Measurements from ENCODE around the gene ACTL8. TPM values are rescaled to one million over a fixed set of nuclear protein-coding genes. Genes with fewer than 3 reads are reported as not detected.

The ACTL8 gene
- total and polyA plus RNA-seq, 7 experiments from 2014 or later: not detected

GRCh38 chr1:17791055-17791390 is 35.9 kb downstream of the ACTL8 start:
- Mint-ChIP-seq H3K36me3 (no peaks in the 10 kb centered on the region), H3K27ac (no peak overlapping the region), H3K27me3 (peaks cover 0 to 39% (median 18%) of the 10 kb centered on the region in 5 donors), H3K9me3 (peaks cover 0 to 4% (median 0%) of the 10 kb centered on the region in 11 donors), H3K4me1 (peaks cover 0 to 3% (median 0%) of the 10 kb centered on the region in 7 donors), H3K4me3 (no peak overlapping the region)
- ChIA-PET POLR2A (no interaction called here), CTCF (no interaction called here)
- H3K27me3 ChIP-seq (ENCODE audit: control insufficient read depth in 2 of 2, insufficient read depth in 2 of 2, low read length in 2 of 2): no peaks in the 10 kb centered on the region
- DNase-seq (no peak), ATAC-seq (no peak)
- H3K27ac ChIP-seq (ENCODE audit: low read depth, low read length): no peak overlapping the region
- H3K4me3 ChIP-seq (ENCODE audit: low read length): no peak overlapping the region
- H3K9me3 ChIP-seq (ENCODE audit: control insufficient read depth in 2 of 3, low read length in 3 of 3): no peaks in the 10 kb centered on the region
- intact Hi-C loops (cut with micrococcal nuclease): no loop called here
- H3K4me1 ChIP-seq (ENCODE audit: control insufficient read depth in 2 of 2, insufficient read depth in 2 of 2, low read length in 2 of 2): no peaks in the 10 kb centered on the region
- H3K36me3 ChIP-seq (ENCODE audit: control insufficient read depth in 2 of 3, insufficient read depth in 3 of 3, low read length in 3 of 3): no peaks in the 10 kb centered on the region

GRCh38 chr1:17791480-17791879 is 36.3 kb downstream of the ACTL8 start:
- no peak overlapping the region for H3K27ac ChIP-seq (ENCODE audit: low read depth, low read length)

GRCh38 chr1:17792421-17792820 is 37.3 kb downstream of the ACTL8 start:
- CTCF ChIA-PET: no interaction called here
- Histone ChIP-seq H3K27me3 (ENCODE audit: control insufficient read depth in 2 of 2, insufficient read depth in 2 of 2, low read length in 2 of 2) (no peaks in the 10 kb centered on the region), H3K9me3 (ENCODE audit: control insufficient read depth in 2 of 3, low read length in 3 of 3) (no peaks in the 10 kb centered on the region), H3K27ac (ENCODE audit: low read depth, low read length) (no peak overlapping the region), H3K4me1 (ENCODE audit: control insufficient read depth in 2 of 2, insufficient read depth in 2 of 2, low read length in 2 of 2) (no peaks in the 10 kb centered on the region), H3K4me3 (ENCODE audit: low read length) (no peak overlapping the region), H3K36me3 (ENCODE audit: control insufficient read depth in 2 of 3, insufficient read depth in 3 of 3, low read length in 3 of 3) (no peaks in the 10 kb centered on the region)
- Mint-ChIP-seq H3K36me3 (no peaks in the 10 kb centered on the region), H3K9me3 (peaks cover 0 to 4% (median 0%) of the 10 kb centered on the region in 11 donors), H3K4me1 (peaks cover 0 to 3% (median 0%) of the 10 kb centered on the region in 7 donors), H3K27me3 (peaks cover 0 to 38% (median 18%) of the 10 kb centered on the region in 5 donors), H3K4me3 (no peak overlapping the region), H3K27ac (no peak overlapping the region)
- DNase-seq (no peak), ATAC-seq (no peak)
- POLR2A ChIA-PET: no interaction called here
- intact Hi-C loops (cut with micrococcal nuclease): no loop called here

More at GRCh38 chr1:17791480-17791879, 36.3 kb downstream of the ACTL8 start:
- Mint-ChIP-seq H3K27me3 (peaks cover 0 to 38% (median 18%) of the 10 kb centered on the region in 5 donors), H3K4me1 (peaks cover 0 to 3% (median 0%) of the 10 kb centered on the region in 7 donors), H3K9me3 (peaks cover 0 to 4% (median 0%) of the 10 kb centered on the region in 11 donors), H3K36me3 (no peaks in the 10 kb centered on the region), H3K4me3 (no peak overlapping the region), H3K27ac (peak overlapping the region in 1 of 9 donors; percentile 56)
- intact Hi-C loops (cut with micrococcal nuclease): no loop called here
- CTCF ChIA-PET: no interaction called here
- Histone ChIP-seq H3K27me3 (ENCODE audit: control insufficient read depth in 2 of 2, insufficient read depth in 2 of 2, low read length in 2 of 2) (no peaks in the 10 kb centered on the region), H3K36me3 (ENCODE audit: control insufficient read depth in 2 of 3, insufficient read depth in 3 of 3, low read length in 3 of 3) (no peaks in the 10 kb centered on the region), H3K4me1 (ENCODE audit: control insufficient read depth in 2 of 2, insufficient read depth in 2 of 2, low read length in 2 of 2) (no peaks in the 10 kb centered on the region), H3K4me3 (ENCODE audit: low read length) (no peak overlapping the region), H3K9me3 (ENCODE audit: control insufficient read depth in 2 of 3, low read length in 3 of 3) (no peaks in the 10 kb centered on the region)
- no peak for DNase-seq
- POLR2A ChIA-PET: no interaction called here
- no peak for ATAC-seq

GRCh38 chr1:17795081-17795809 is 40.1 kb downstream of the ACTL8 start:
- CTCF ChIA-PET: no interaction called here
- H3K27me3 Mint-ChIP-seq: peaks cover 7 to 29% (median 26%) of the 10 kb centered on the region in 5 donors

GRCh38 chr1:17795836-17796645 is 40.9 kb downstream of the ACTL8 start:
- peaks cover 0 to 4% (median 0%) of the 10 kb centered on the region in 11 donors for H3K9me3 Mint-ChIP-seq
- ChIA-PET POLR2A (no interaction called here), CTCF (no interaction called here)
- peaks cover 0 to 7% (median 0%) of the 10 kb centered on the region in 7 donors for H3K4me1 Mint-ChIP-seq
- DNase-seq (no peak), ATAC-seq (no peak)
- Histone ChIP-seq H3K4me1 (ENCODE audit: control insufficient read depth in 2 of 2, insufficient read depth in 2 of 2, low read length in 2 of 2) (no peaks in the 10 kb centered on the region), H3K27me3 (ENCODE audit: control insufficient read depth in 2 of 2, insufficient read depth in 2 of 2, low read length in 2 of 2) (no peaks in the 10 kb centered on the region), H3K4me3 (ENCODE audit: low read length) (no peak overlapping the region), H3K9me3 (ENCODE audit: control insufficient read depth in 2 of 3, low read length in 3 of 3) (no peaks in the 10 kb centered on the region), H3K27ac (ENCODE audit: low read depth, low read length) (no peak overlapping the region), H3K36me3 (ENCODE audit: control insufficient read depth in 2 of 3, insufficient read depth in 3 of 3, low read length in 3 of 3) (no peaks in the 10 kb centered on the region)
- peaks cover 7 to 31% (median 27%) of the 10 kb centered on the region in 5 donors for H3K27me3 Mint-ChIP-seq
- intact Hi-C loops (cut with micrococcal nuclease): no loop called here
- peak overlapping the region in 1 of 9 donors; percentile 46 for H3K27ac Mint-ChIP-seq
- no peaks in the 10 kb centered on the region for H3K36me3 Mint-ChIP-seq
- no peak overlapping the region for H3K4me3 Mint-ChIP-seq

More at GRCh38 chr1:17795081-17795809, 40.1 kb downstream of the ACTL8 start:
- POLR2A ChIA-PET: no interaction called here
- H3K9me3 Mint-ChIP-seq: peaks cover 0 to 4% (median 0%) of the 10 kb centered on the region in 11 donors
- no peak overlapping the region for H3K27ac Mint-ChIP-seq
- no peaks in the 10 kb centered on the region for H3K36me3 Mint-ChIP-seq
- intact Hi-C loops (cut with micrococcal nuclease): no loop called here
- Histone ChIP-seq H3K4me3 (ENCODE audit: low read length) (no peak overlapping the region), H3K36me3 (ENCODE audit: control insufficient read depth in 2 of 3, insufficient read depth in 3 of 3, low read length in 3 of 3) (no peaks in the 10 kb centered on the region), H3K9me3 (ENCODE audit: control insufficient read depth in 2 of 3, low read length in 3 of 3) (no peaks in the 10 kb centered on the region), H3K27ac (ENCODE audit: low read depth, low read length) (no peak overlapping the region), H3K27me3 (ENCODE audit: control insufficient read depth in 2 of 2, insufficient read depth in 2 of 2, low read length in 2 of 2) (no peaks in the 10 kb centered on the region), H3K4me1 (ENCODE audit: control insufficient read depth in 2 of 2, insufficient read depth in 2 of 2, low read length in 2 of 2) (no peaks in the 10 kb centered on the region)
- DNase-seq: no peak
- H3K4me3 Mint-ChIP-seq: no peak overlapping the region
- ATAC-seq: no peak
- H3K4me1 Mint-ChIP-seq: peaks cover 0 to 7% (median 0%) of the 10 kb centered on the region in 7 donors

- no peaks in the 10 kb centered on the region for H3K9me3 ChIP-seq (ENCODE audit: control insufficient read depth in 2 of 3, low read length in 3 of 3)
- no peaks in the 10 kb centered on the region for H3K36me3 ChIP-seq (ENCODE audit: control insufficient read depth in 2 of 3, insufficient read depth in 3 of 3, low read length in 3 of 3)
- Mint-ChIP-seq H3K27ac (no peak overlapping the region), H3K4me3 (no peak overlapping the region), H3K36me3 (no peaks in the 10 kb centered on the region), H3K27me3 (peaks cover 7 to 33% (median 29%) of the 10 kb centered on the region in 5 donors), H3K4me1 (peaks cover 0 to 7% (median 0%) of the 10 kb centered on the region in 7 donors), H3K9me3 (peaks cover 0 to 6% (median 0%) of the 10 kb centered on the region in 11 donors)
- no peak overlapping the region for H3K27ac ChIP-seq (ENCODE audit: low read depth, low read length)
- ChIA-PET POLR2A (no interaction called here), CTCF (interaction anchor here (0.6 kb wide), 1 partner anchor 792 kb away, joined by 3 read pairs; no protein-coding TSS in a partner anchor)
- ATAC-seq: no peak
- H3K27me3 ChIP-seq (ENCODE audit: control insufficient read depth in 2 of 2, insufficient read depth in 2 of 2, low read length in 2 of 2): no peaks in the 10 kb centered on the region
- no peak for DNase-seq
- intact Hi-C loops (cut with micrococcal nuclease): no loop called here
- H3K4me3 ChIP-seq (ENCODE audit: low read length): no peak overlapping the region
- no peaks in the 10 kb centered on the region for H3K4me1 ChIP-seq (ENCODE audit: control insufficient read depth in 2 of 2, insufficient read depth in 2 of 2, low read length in 2 of 2)
Measured at GRCh38 chr1:17797478-17797877, 42.3 kb downstream of the ACTL8 start.

Data from naive thymus-derived CD4-positive, alpha-beta T cell (primary cell).